NB4 (cell line): ENCODE results near the gene JAZF1.

Source experiments
- POLR2A ChIP-seq: IDR thresholded peaks from 2 replicates; pipeline ENCODE4 v1.6.1; 2011; ENCODE audit warnings: mild to moderate bottlenecking; ENCODE audit not compliant: insufficient read length; ENCODE audit errors: extremely low read depth
- TF ChIP-seq, protein P1 (sequence below): IDR thresholded peaks from 2 replicates; pipeline ENCODE4 v1.6.1; 2011; ENCODE audit warnings: low read depth, low read length
- TF ChIP-seq, protein P2 (sequence below): IDR thresholded peaks from one replicate; pipeline ENCODE4 v1.5.1; 2012; ENCODE audit warnings: low read depth, low read length

DNA sequence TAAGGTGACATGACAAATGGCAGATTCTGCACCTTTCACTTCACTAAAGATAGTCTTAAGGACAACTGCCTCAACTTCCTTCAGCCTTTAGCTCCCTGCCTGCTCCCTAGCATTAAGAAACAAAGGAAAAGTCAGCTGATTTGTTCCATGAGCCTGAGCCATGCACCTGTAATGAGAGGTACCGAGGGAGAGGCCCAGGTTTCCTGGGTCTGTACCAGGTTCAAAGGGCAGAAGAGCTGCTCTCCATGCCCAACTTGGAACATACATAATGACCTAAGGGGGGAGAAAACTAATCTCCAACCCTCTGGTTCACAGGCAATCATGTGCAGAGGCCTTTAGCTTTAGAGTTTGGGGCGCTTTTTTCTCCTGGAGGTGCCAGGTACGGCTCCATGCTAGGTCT lies 111.2 kb downstream of the JAZF1 start:
- TF ChIP-seq, protein P1, sequence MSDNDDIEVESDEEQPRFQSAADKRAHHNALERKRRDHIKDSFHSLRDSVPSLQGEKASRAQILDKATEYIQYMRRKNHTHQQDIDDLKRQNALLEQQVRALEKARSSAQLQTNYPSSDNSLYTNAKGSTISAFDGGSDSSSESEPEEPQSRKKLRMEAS, result no peak
- TF ChIP-seq POLR2A, result no peak
- TF ChIP-seq, protein P2, sequence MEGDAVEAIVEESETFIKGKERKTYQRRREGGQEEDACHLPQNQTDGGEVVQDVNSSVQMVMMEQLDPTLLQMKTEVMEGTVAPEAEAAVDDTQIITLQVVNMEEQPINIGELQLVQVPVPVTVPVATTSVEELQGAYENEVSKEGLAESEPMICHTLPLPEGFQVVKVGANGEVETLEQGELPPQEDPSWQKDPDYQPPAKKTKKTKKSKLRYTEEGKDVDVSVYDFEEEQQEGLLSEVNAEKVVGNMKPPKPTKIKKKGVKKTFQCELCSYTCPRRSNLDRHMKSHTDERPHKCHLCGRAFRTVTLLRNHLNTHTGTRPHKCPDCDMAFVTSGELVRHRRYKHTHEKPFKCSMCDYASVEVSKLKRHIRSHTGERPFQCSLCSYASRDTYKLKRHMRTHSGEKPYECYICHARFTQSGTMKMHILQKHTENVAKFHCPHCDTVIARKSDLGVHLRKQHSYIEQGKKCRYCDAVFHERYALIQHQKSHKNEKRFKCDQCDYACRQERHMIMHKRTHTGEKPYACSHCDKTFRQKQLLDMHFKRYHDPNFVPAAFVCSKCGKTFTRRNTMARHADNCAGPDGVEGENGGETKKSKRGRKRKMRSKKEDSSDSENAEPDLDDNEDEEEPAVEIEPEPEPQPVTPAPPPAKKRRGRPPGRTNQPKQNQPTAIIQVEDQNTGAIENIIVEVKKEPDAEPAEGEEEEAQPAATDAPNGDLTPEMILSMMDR, result no peak
